HL-60 (cell line): Measurements from ENCODE around the gene CTNNA1.

ENCODE experiments used
- DNase-seq, 2 experiments: peaks; one replicate each; pipeline ENCODE4 v3.0.0-alpha.2; 2010 to 2020; ENCODE audit warnings: low read depth in 1 of 2, low spot score in 1 of 2
- H3K27ac ChIP-seq: fragments of 250-450 bp; sonication (Bioruptor Pico); replicated peaks from 2 replicates; pipeline ENCODE4 v1.5.1; 2020; ENCODE audit warnings: mild to moderate bottlenecking, moderate library complexity
- H3K27me3 ChIP-seq: fragments of 250-450 bp; sonication (Bioruptor Pico); 2 replicates; pipeline ENCODE4 v1.5.1; 2021; ENCODE audit warnings: mild to moderate bottlenecking, moderate library complexity; ENCODE audit not compliant: insufficient read depth, poor library complexity, severe bottlenecking
- H3K4me3 ChIP-seq: replicated peaks from 2 replicates; pipeline ENCODE4 v1.5.1; 2011; ENCODE audit warnings: mild to moderate bottlenecking, control low read depth, low read length; ENCODE audit not compliant: insufficient read depth
- GABPA ChIP-seq: IDR thresholded peaks from 2 replicates; pipeline ENCODE4 v1.6.1; 2012; ENCODE audit warnings: low read depth
- POLR2AphosphoS5 ChIP-seq: IDR thresholded peaks from 2 replicates; pipeline ENCODE4 v1.6.1; 2012; ENCODE audit warnings: low read depth
- SPI1 ChIP-seq: IDR thresholded peaks from 2 replicates; pipeline ENCODE4 v1.6.1; 2012; ENCODE audit warnings: low read depth, mild to moderate bottlenecking, borderline replicate concordance
- TF ChIP-seq, protein P1 (sequence below): IDR thresholded peaks from 2 replicates; pipeline ENCODE4 v1.6.1; 2012; ENCODE audit warnings: low read depth; ENCODE audit not compliant: insufficient replicate concordance
- TF ChIP-seq, protein P2 (sequence below): IDR thresholded peaks from one replicate; pipeline ENCODE4 v1.5.1; 2011; ENCODE audit warnings: low read length, control low read depth, inconsistent platforms; ENCODE audit not compliant: insufficient read depth

The CTNNA1 gene

DNA sequence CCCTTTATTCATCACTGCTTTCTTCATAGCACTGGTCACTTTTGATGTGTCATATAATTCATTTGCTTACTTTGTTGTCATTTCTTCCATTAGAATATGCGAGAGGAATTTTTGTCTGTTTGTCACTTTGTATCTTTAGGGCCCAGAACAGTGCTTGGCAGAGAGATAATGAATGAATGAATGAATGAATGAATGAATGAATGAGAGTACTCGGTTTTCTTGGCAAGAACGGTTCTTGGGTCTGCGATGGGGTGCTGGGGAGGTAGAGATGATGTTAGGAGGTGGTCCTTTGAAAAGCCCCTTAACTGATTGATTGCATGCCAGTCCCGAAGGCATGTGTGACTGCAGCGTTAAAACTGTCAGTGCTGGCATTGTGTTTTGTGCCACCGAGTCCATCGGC, 174.3 kb downstream of the CTNNA1 start:
- Histone ChIP-seq H3K4me3 (no peak overlapping the region), H3K27ac (no peak overlapping the region), H3K27me3 (no peaks in the 10 kb centered on the region)
- no peak for TF ChIP-seq GABPA
- no peak for TF ChIP-seq POLR2AphosphoS5
- TF ChIP-seq SPI1: no peak
- TF ChIP-seq, protein P1, sequence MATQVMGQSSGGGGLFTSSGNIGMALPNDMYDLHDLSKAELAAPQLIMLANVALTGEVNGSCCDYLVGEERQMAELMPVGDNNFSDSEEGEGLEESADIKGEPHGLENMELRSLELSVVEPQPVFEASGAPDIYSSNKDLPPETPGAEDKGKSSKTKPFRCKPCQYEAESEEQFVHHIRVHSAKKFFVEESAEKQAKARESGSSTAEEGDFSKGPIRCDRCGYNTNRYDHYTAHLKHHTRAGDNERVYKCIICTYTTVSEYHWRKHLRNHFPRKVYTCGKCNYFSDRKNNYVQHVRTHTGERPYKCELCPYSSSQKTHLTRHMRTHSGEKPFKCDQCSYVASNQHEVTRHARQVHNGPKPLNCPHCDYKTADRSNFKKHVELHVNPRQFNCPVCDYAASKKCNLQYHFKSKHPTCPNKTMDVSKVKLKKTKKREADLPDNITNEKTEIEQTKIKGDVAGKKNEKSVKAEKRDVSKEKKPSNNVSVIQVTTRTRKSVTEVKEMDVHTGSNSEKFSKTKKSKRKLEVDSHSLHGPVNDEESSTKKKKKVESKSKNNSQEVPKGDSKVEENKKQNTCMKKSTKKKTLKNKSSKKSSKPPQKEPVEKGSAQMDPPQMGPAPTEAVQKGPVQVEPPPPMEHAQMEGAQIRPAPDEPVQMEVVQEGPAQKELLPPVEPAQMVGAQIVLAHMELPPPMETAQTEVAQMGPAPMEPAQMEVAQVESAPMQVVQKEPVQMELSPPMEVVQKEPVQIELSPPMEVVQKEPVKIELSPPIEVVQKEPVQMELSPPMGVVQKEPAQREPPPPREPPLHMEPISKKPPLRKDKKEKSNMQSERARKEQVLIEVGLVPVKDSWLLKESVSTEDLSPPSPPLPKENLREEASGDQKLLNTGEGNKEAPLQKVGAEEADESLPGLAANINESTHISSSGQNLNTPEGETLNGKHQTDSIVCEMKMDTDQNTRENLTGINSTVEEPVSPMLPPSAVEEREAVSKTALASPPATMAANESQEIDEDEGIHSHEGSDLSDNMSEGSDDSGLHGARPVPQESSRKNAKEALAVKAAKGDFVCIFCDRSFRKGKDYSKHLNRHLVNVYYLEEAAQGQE: no peak
- TF ChIP-seq, protein P2, sequence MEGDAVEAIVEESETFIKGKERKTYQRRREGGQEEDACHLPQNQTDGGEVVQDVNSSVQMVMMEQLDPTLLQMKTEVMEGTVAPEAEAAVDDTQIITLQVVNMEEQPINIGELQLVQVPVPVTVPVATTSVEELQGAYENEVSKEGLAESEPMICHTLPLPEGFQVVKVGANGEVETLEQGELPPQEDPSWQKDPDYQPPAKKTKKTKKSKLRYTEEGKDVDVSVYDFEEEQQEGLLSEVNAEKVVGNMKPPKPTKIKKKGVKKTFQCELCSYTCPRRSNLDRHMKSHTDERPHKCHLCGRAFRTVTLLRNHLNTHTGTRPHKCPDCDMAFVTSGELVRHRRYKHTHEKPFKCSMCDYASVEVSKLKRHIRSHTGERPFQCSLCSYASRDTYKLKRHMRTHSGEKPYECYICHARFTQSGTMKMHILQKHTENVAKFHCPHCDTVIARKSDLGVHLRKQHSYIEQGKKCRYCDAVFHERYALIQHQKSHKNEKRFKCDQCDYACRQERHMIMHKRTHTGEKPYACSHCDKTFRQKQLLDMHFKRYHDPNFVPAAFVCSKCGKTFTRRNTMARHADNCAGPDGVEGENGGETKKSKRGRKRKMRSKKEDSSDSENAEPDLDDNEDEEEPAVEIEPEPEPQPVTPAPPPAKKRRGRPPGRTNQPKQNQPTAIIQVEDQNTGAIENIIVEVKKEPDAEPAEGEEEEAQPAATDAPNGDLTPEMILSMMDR: no peak
- DNase-seq: no peak

DNA sequence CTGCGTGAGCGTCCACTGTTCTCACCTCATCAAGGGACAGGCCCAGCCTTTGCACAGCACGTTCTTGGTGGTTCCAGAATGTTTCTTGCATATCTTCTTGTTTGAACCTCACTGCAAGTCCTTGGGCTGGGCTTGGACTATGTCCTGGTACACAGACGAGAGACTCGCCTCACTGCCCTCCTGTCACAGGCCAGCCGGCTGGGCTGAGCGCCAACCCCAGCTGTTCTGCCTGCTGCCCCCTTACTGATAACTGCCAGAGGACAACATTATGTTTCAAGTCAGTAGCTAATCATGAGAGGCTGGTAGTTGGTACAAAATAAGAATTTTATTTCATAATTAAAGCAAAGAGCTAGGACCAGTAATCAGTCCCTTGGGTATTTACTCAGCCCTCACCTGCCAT, 174.8 kb downstream of the CTNNA1 start:
- TF ChIP-seq, protein P1: no peak
- TF ChIP-seq SPI1 (no peak), POLR2AphosphoS5 (no peak), GABPA (no peak)
- TF ChIP-seq, protein P2: no peak
- Histone ChIP-seq H3K27me3 (no peaks in the 10 kb centered on the region), H3K27ac (no peak overlapping the region), H3K4me3 (no peak overlapping the region)
- DNase-seq: no peak

DNA sequence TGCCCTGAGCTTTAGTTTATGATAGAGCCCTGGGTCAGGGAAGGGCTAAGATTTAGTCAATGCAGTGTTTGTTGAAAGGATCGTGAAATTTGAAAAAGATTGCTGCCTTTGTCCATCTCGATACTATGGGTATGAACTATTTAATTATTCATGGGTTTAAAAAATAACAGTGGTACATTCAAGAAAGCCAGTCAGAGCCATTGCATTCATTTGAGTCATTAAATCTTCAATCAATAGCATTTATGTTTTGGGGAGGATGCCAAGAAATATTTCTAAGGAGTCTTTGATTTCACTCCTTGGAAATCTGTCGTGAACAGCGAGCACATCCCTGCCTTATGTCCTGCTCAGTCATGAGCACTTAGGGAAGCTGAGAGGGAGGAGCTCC, 176.3 kb downstream of the CTNNA1 start:
- Histone ChIP-seq H3K4me3 (no peak overlapping the region), H3K27ac (no peak overlapping the region), H3K27me3 (no peaks in the 10 kb centered on the region)
- no peak for TF ChIP-seq POLR2AphosphoS5
- TF ChIP-seq, protein P2: no peak
- TF ChIP-seq GABPA: no peak
- TF ChIP-seq, protein P1: no peak
- TF ChIP-seq SPI1: no peak
- DNase-seq: no peak
